ENCODE data around the gene KCNE5.
"Not testable (repeated sequence)": the region's sequence is repeated elsewhere in the genome, so short reads cannot be mapped to it uniquely, and the experiment has no call there.

KCNE5 gene

DNA sequence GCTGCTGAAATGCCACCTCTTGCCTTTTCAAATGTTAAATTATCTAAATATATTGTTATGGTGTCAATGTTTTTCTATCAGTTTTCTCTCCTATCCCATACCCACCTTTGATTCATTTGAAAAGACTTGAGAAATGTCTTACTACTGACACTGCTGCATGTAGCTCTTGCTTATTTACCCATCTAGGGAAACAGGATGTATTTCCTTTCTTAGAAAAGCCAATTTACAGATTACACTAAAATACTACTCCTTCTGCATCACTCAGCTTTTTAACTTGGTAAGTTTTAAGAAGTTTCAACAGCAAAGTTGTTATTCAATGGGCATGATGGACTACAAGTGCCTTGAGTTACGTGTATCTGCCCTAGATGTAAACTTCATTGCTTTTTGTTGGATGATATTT, 13.2 kb upstream of the KCNE5 start:
- in situ Hi-C loops (cut with HindIII; ENCODE audit: low pct_unique_long_range_greater_than_20kb, low sequenced_read_pairs), result no loop called here
- TF ChIP-seq JUND (IDR thresholded peaks at IDR 0.05; ENCODE audit: low read depth), result no peak
- no peak for DNase-seq (ENCODE audit: low read depth in 1 of 2, low spot score in 1 of 2)

DNA sequence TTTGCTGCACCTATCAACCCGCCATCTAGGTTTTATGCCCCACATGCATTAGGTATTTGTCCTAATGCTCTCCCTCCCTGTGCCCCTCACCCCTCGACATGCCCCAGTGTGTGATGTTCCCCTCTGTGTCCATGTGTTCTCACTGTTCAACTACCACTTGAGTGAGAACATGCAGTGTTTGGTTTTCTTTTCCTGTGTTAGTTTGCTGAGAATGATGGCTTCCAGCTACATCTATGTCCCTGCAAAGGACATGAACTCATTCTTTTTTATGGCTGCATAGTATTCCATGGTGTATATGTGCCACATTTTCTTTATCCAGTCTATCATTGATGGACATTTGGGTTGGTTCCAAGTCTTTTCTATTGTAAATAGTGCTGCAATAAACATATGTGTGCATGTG, 12.5 kb upstream of the KCNE5 start:
- DNase-seq (ENCODE audit: low read depth in 1 of 2, low spot score in 1 of 2); in situ Hi-C loops (cut with HindIII; ENCODE audit: low pct_unique_long_range_greater_than_20kb, low sequenced_read_pairs): not testable (repeated sequence)

DNA sequence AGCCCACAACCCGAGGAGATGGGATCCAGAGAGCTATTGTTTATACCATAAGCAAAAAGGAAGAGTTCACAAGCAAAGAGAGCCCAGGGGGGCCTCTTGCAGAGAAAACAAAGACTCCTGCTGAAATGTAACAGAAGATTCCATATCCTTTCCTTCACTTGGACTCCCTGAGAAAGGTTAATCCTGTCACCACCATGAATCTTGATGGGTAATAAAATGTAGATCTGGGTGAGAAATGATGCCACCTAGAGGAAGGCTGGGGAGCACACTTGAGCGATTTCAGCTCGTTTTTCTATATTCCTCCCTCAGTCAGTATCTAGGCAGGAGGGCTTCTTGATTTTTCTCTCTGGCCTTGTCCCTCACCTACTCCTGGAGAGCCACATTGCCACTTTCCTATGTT, 10.2 kb upstream of the KCNE5 start:
- TF ChIP-seq JUND (IDR thresholded peaks at IDR 0.05; ENCODE audit: low read depth), result no peak
- in situ Hi-C loops (cut with HindIII; ENCODE audit: low pct_unique_long_range_greater_than_20kb, low sequenced_read_pairs), result no loop called here
- peak in 1 of 2 experiments; percentile 10 for DNase-seq (ENCODE audit: low read depth in 1 of 2, low spot score in 1 of 2)

DNA sequence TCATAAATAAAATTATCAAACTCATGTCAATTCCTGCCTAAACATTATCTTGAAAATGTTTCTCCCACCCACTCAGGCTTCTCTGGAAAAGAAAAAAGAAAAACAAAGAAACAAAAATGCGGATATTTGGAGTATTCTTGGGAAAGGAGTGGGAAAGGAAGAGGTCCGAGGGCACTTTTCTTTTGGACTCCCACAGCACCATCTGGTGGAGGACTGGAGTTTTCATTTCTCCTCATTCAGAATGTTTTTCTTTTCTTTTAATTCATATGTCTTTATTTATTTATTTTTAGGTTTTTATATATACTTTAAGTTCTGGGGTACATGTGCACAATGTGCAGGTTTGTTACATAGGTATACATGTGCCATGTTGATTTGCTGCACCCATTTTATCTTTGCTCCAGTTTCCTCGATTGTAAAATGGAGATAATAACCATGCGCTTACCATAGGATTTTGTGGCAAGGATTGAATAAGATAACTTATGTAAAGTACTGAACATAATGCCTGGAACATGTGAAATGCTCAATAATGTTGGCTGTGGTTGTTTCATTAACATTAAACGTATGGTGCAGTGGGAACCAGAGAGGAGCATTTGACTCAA, 8.0 kb upstream of the KCNE5 start:
- in situ Hi-C loops (cut with HindIII; ENCODE audit: low pct_unique_long_range_greater_than_20kb, low sequenced_read_pairs), result no loop called here
- peak; percentile 9 to 27 for DNase-seq (ENCODE audit: low read depth in 1 of 2, low spot score in 1 of 2)
- TF ChIP-seq JUND (IDR thresholded peaks at IDR 0.05; ENCODE audit: low read depth), result no peak

DNA sequence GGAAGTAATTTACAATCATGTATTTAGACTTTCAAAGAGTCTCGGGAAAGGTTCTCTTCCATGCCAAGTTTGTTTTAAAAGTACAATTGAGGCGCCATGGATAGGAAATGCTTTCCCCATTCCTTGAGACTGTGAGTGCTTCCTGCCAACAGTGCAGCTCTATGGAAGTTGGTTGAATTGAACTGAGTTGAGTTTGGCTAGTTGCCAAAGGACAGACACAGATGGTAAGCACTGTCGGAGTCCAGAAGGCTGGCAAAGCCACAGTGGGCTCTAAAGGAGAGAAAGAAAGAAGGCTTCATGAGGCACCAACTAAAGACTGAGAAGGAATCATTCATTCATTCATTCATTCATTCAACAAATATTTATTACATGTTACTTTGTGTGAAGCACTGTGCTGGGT, 4.3 kb upstream of the KCNE5 start:
- in situ Hi-C loops (cut with HindIII; ENCODE audit: low pct_unique_long_range_greater_than_20kb, low sequenced_read_pairs), result no loop called here
- DNase-seq (ENCODE audit: low read depth in 1 of 2, low spot score in 1 of 2), result peak in 1 of 2 experiments; percentile 14
- no peak for TF ChIP-seq JUND (IDR thresholded peaks at IDR 0.05; ENCODE audit: low read depth)

DNA sequence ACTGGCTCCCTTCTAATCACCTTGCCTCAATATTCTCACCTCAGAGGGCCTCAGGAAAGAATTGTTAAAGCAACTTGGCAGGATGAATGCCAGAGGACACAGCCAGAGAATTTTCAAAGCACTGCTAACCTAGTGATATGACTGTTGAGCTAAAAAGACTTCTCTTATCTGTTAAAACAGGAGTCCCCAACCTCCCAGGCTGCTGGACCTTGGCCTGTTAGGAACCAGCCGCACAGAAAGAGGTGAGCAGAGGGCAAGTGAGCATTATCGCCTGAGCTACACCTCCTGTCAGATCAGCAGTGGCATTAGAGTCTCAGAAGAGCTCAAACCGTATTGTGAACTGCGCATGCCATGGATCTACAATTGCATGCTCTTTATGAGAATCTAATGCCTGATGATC, 1.7 kb upstream of the KCNE5 start:
- in situ Hi-C loops (cut with HindIII; ENCODE audit: low pct_unique_long_range_greater_than_20kb, low sequenced_read_pairs), result no loop called here
- no peak for DNase-seq (ENCODE audit: low read depth in 1 of 2, low spot score in 1 of 2)
- TF ChIP-seq JUND (IDR thresholded peaks at IDR 0.05; ENCODE audit: low read depth), result no peak

DNA sequence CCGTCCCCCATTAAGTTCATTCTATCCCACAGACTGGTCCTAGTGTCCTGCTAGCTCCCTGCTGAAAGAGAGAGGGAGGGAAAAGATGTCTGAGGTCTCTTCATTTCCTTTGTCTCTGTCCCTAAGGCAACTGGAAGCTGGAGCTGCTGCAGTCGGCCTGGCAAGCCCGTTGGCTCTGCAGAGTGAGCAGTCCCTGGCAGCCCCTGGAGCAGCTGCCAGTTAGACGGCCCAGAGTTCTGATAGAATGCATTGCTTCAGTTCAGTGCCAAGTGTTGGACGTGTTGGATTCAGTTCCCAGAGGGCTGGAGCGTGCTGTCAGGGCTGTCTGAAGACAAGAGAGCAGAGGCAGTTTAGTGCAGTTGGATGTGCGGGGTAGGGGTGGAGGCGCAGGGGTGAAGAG, 975 bp downstream of the KCNE5 start:
- no peak for TF ChIP-seq JUND (IDR thresholded peaks at IDR 0.05; ENCODE audit: low read depth)
- in situ Hi-C loops (cut with HindIII; ENCODE audit: low pct_unique_long_range_greater_than_20kb, low sequenced_read_pairs), result no loop called here
- DNase-seq (ENCODE audit: low read depth in 1 of 2, low spot score in 1 of 2), result no peak

DNA sequence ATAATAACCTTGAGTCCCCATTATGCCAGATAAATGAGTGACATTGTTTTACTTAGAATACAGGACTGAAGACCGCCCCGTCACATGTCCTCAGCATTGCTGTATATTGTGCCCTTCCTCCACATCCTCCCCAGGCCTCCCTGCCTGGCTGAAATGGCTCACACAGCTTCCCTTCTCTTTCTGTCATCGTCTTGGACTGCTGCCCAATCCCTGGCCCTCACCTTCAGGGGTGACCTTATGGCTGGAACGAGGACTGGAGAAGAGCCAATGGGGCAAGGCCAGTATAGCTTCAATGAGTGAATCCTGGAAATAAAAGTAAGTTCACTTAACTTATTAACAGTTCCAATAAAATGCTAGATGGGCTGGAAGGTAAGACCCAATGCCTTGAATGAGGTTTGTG, 2.7 kb downstream of the KCNE5 start:
- no peak for DNase-seq (ENCODE audit: low read depth in 1 of 2, low spot score in 1 of 2)
- in situ Hi-C loops (cut with HindIII; ENCODE audit: low pct_unique_long_range_greater_than_20kb, low sequenced_read_pairs), result no loop called here
- TF ChIP-seq JUND (IDR thresholded peaks at IDR 0.05; ENCODE audit: low read depth), result no peak

DNA sequence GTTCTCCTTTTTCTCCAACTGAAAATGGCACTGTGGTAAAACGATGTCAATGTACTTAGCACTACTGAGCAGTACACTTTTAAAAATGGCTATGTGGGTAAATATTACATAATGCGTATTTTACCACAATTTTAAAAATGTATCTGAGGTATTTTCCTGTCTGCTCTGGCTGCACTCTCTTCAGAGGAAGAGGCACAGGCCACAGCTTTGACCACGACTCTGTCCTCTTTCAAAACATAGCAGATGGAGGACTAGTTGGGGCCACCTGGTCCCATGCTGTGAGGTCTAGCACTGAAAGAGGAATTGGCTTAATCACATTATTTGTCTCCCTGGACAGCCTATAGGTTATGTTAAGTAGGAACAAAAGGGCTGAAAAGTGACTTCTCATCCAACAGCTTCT, 5.2 kb downstream of the KCNE5 start:
- DNase-seq (ENCODE audit: low read depth in 1 of 2, low spot score in 1 of 2), result no peak

DNA sequence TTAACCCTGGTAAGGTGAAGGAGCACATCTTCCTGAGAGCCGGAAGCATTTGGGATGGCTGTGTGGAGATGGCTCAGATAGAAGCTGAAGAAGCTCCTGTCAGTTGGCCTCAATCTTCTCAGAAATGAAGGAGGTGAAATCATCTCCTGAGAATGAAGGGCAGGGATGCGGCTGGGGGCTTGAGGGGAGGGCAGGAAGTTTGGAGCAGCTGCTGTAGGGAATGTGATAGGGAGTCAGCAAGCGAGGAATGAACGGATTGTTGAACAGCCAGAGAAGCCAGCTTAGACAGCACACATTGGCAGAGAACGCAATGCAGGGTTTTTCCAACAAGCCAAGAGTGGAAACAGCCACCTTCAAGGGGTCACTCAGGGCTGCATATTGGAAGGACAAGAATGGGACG, 10.0 kb downstream of the KCNE5 start:
- no peak for TF ChIP-seq JUND (IDR thresholded peaks at IDR 0.05; ENCODE audit: low read depth)

More for the DNA sequence above, 5.2 kb downstream of the KCNE5 start:
- TF ChIP-seq JUND (IDR thresholded peaks at IDR 0.05; ENCODE audit: low read depth), result no peak
- in situ Hi-C loops (cut with HindIII; ENCODE audit: low pct_unique_long_range_greater_than_20kb, low sequenced_read_pairs), result no loop called here

DNA sequence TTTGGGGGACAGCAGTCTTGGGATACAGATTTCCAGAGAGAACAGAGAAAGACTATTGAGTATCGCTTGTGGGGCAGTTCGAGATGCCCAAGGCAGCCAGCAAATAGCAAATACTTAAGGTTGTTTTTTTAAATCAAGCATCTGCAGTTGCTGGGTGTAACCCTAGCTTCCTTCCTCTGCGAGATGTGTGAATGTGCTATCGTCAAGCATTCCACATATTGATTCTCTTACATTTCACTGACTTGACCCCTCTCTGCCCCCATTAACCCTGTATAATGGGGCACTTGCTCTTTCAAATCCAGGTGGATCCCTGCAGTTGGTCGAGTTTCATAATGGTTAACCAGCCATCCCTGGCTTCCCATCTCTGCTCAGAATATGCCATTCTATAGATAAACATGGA, 23.5 kb downstream of the KCNE5 start:
- DNase-seq (ENCODE audit: low read depth in 1 of 2, low spot score in 1 of 2), result no peak
- in situ Hi-C loops (cut with HindIII; ENCODE audit: low pct_unique_long_range_greater_than_20kb, low sequenced_read_pairs), result no loop called here
- TF ChIP-seq JUND (IDR thresholded peaks at IDR 0.05; ENCODE audit: low read depth), result no peak

More for the DNA sequence above, 10.0 kb downstream of the KCNE5 start:
- in situ Hi-C loops (cut with HindIII; ENCODE audit: low pct_unique_long_range_greater_than_20kb, low sequenced_read_pairs), result no loop called here
- DNase-seq (ENCODE audit: low read depth in 1 of 2, low spot score in 1 of 2), result no peak

DNA sequence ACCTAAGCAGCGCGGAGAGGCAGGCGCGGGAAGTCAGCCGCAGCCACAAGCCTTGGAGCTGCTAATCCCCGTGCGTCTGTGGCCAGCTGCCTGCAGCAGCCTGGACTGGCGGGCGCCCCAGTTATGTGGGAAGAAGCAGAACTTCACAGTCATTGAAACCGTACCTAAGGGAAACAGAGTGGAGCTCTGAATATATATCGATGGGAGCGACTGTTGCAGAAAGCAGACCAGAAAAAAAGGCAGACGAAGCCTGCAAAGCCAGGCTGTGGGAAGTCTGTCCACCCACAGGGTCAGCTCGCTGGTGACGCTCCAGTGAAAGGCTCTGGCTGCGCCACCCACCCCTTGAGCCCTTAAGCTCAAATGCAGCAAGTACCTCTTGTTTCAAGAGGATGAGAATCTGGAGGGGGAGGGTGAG, 24.7 kb downstream of the KCNE5 start:
- no peak for DNase-seq (ENCODE audit: low read depth in 1 of 2, low spot score in 1 of 2)
- TF ChIP-seq JUND (IDR thresholded peaks at IDR 0.05; ENCODE audit: low read depth), result no peak
- in situ Hi-C loops (cut with HindIII; ENCODE audit: low pct_unique_long_range_greater_than_20kb, low sequenced_read_pairs), result no loop called here

DNA sequence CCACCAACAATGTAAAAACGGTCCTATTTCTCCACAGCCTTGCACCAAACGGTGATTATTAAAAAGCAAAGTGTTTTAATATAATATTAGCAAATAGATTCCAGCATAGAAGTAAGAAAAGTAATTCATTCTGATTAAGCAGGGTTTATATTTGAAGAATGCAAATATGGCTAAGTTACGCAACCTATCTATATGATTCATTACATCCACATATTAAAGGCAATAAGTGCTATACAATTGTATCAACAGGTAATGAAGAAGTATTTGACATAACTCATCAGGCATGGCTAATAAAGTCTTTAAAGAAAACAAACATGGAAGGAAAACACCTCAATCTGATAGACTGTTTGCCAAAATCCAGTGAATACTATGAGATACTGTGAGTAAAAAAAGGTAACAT, 29.0 kb downstream of the KCNE5 start:
- TF ChIP-seq JUND (IDR thresholded peaks at IDR 0.05; ENCODE audit: low read depth), result no peak
- in situ Hi-C loops (cut with HindIII; ENCODE audit: low pct_unique_long_range_greater_than_20kb, low sequenced_read_pairs), result no loop called here

DNA sequence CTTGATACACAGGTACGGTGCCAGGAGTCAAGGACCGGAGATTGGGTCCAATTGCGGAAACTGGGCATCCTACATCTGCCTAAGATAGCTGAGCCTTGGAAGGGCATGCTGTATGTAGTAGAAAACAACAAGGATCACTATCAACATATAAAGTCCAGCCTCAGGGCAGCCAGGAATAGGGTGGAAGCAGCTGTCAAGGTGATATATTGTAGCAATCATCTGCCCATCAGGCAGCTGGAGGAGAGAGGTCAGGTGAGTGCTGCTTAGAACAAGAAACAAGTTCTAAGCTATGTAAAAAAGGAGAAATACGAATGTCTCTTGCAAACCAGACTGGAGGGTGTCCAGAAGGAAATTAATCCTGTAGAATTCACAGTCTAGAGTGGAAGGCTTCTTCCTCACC, 34.8 kb downstream of the KCNE5 start:
- DNase-seq (ENCODE audit: low read depth in 1 of 2, low spot score in 1 of 2), result no peak
- no peak for TF ChIP-seq JUND (IDR thresholded peaks at IDR 0.05; ENCODE audit: low read depth)
- in situ Hi-C loops (cut with HindIII; ENCODE audit: low pct_unique_long_range_greater_than_20kb, low sequenced_read_pairs), result no loop called here

More for the DNA sequence above, 29.0 kb downstream of the KCNE5 start:
- no peak for DNase-seq (ENCODE audit: low read depth in 1 of 2, low spot score in 1 of 2)

Data from T47D (cell line).